Fibroblast of pulmonary artery (primary cell): ENCODE data around the gene GFER.
A peak's percentile ranks its signal among the peaks of the same experiment; 100 is the strongest.

ENCODE experiments used
- DNase-seq: peaks from one replicate; pipeline ENCODE4 v3.0.0-alpha.2; 2010; ENCODE audit warnings: low read depth
- H3K4me3 ChIP-seq: replicated peaks from 2 replicates; pipeline ENCODE4 v1.5.1; 2011; ENCODE audit warnings: low read depth, mild to moderate bottlenecking, control low read depth, low read length, moderate library complexity
- TF ChIP-seq, protein P1 (sequence below): IDR thresholded peaks from 2 replicates; pipeline ENCODE4 v1.5.1; 2011; ENCODE audit warnings: mild to moderate bottlenecking, control low read depth, low read length, inconsistent platforms; ENCODE audit errors: missing control alignments

GFER gene

DNA sequence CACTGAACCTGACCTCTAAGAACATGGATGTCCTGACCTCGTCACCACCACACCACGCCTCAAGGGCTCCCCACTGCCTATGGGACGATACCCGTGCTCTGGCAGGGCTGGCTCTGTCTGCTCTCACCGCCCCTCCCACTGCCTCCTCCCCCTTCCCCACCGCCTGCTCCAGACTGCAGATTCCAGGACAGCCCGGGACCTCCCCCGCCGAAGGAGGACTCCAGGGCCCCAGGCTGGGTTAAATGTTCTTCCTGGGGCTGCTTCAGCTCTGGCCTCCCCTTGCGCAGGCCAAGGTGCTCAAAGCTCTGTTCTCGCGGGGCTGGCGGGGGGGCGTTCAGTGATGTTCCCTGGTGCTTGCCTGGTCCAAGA, 38.7 kb downstream of the GFER start:
- peak; percentile 62 for DNase-seq
- TF ChIP-seq, protein P1, sequence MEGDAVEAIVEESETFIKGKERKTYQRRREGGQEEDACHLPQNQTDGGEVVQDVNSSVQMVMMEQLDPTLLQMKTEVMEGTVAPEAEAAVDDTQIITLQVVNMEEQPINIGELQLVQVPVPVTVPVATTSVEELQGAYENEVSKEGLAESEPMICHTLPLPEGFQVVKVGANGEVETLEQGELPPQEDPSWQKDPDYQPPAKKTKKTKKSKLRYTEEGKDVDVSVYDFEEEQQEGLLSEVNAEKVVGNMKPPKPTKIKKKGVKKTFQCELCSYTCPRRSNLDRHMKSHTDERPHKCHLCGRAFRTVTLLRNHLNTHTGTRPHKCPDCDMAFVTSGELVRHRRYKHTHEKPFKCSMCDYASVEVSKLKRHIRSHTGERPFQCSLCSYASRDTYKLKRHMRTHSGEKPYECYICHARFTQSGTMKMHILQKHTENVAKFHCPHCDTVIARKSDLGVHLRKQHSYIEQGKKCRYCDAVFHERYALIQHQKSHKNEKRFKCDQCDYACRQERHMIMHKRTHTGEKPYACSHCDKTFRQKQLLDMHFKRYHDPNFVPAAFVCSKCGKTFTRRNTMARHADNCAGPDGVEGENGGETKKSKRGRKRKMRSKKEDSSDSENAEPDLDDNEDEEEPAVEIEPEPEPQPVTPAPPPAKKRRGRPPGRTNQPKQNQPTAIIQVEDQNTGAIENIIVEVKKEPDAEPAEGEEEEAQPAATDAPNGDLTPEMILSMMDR: no peak
- H3K4me3 ChIP-seq: peak overlapping the region; percentile 42

DNA sequence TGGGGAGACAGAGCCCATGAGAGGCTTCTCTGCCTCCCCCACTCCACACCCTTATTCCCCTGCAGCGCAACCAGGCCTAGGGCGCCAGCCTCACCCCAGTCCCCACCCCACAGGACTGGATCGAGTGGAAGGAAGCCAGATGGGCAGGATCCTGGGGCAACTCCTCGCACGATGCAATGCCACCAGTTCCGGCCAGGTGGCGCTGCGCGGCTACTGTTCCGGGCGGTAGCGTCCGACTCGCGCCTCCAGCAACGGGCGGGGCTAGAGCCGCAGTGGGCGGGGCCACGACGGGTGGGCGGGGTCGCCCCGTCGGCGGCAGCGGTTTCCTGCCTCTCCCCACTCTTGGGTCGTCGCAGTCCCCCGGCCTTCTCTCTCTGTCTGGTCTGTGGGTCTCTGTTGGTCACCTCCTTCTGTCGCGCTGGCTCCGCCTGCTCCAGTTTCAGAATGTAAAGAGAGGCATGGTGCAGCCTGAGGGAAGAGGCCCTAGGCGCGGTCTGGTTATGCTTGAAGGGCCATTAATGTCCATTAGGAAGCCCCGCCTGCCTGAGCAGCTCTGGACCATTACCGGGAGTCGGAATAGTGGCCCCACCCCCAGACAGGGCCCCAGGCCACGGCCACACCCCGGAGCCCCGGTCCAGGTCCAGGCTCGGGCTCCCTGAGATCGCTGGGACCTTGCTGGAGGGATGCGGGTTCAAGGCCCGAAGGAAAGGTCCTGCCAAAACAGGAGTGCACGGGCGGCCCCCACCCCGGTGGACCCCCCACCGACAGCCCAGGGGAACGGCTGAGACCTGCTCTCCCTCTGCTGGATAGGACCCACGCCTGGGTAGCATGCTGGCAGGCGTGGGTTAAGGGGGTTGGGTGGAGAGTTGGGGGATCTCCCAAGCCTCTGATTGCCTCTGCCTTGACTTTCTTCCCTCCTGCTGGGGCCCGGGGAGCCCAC, 39.4 kb downstream of the GFER start:
- H3K4me3 ChIP-seq: peak overlapping the region; percentile 42
- peak; percentile 89 for DNase-seq
- TF ChIP-seq, protein P1: peak; percentile 78

DNA sequence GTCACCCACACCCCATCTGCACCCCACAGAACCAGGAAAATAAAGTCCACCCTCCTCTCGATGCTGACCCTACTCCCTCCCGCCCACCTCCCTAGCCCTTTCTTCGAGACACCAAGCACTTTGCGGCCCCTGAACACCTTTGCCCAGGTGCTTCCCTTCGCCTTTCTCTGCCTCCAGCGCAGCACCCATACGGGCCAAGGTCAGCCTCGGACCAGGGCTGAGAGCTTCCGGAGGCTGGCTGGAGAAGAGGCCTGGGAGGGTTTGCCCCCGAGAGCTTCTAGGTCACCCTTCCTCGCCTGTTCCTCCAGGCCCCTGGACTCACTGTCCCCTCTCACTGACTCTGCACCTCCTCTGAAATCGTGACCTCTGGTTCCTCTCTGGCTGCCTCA, 40.0 kb downstream of the GFER start:
- no peak for DNase-seq
- no peak overlapping the region for H3K4me3 ChIP-seq
- TF ChIP-seq, protein P1: no peak

DNA sequence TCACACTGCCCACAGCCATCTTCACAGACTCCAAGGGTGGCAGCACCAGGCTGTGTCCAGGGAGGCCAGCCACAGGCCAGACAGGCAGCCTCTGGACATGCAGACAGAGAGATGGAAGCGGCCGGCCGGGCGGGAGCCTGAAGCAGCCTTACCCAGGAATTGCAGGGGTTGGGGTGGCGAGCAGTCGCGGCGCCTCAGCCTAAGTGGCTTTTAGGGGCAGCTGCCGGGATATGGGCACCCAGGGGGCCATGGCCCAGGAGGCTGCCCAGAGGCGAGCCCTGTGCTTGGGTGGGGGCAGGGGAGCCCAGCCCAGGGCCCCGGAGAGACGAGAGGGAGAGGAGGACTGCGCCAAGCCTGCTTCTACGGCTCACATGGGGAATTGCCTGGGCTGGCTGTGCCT, 41.3 kb downstream of the GFER start:
- no peak for DNase-seq
- H3K4me3 ChIP-seq: no peak overlapping the region
- TF ChIP-seq, protein P1: no peak

DNA sequence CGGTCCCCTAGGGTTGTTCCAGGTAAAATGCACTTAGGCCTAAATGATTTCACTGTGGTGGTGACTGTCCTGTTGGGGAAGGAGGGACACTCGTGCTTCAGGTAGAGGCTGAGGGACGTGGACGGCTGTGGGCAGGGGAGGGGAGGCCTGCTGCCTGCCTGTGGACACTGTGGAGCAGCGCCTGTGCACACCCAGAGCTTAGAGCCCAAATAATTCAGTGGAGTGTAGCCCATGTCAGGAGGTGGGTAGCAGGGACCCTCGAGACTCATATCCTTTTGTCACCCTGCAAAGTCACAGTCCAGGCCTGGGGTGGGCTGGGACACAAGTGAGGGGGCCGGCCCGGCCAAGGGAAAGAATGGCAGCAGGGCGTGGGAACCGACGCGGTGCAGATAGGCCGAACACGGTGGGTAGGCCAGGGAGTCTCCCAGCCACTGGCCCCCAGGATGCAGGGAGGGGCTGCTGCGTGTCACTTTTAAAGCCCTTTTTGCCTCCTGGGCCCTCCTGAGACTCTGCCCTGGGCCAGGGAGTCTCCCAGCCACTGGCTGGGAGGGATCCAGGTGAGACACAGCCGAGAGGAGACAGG, 42.0 kb downstream of the GFER start:
- TF ChIP-seq, protein P1: no peak
- DNase-seq: no peak
- H3K4me3 ChIP-seq: peak overlapping the region; percentile 38

DNA sequence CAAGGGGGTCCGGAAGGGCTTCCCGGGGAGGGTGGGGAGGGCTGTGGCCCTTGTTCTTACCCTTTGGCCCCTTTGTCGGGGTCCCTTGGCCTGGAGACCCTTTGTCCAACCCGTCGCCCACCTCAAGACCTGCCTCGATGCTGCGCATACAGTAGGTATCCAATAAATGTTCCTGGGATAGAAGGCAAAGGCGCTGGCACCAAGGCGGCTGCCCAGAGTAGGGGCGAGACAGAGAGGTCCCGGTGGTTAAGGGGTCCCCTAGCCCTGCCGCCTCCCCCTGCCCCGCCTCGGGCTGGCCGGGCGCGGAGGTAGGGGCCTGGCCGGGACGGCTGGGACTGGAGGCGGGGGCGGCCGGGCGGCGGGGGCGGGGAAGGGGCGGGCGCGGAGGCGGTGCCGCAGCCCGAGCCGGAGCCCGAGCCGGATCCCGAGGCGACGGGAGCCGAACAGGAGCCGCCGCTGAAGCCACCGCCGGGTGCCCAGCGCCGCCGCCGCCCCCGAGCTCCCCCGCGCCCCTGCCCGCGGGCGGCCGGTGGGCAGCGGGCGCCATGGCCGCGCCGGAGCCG, 42.5 kb downstream of the GFER start, which contains the start of gene NHERF2:
NHERF2 (plus strand) TSS at position 442 of the 563 bp plus-strand sequence; CDS start at position 546, 104 bp downstream.
- peak within 1 kb of the TSS; percentile 55 for H3K4me3 ChIP-seq
- no peak for DNase-seq
- TF ChIP-seq, protein P1: no peak
